HepG2 (cell line): Measurements from ENCODE around the gene PLEKHG4. TPM values are rescaled to one million over a fixed set of nuclear protein-coding genes. Genes with fewer than 3 reads are reported as not detected.

Experiments used
- ATAC-seq: fragments of 200-7000 bp; cut with Tn5 transposase; 3 replicates; pipeline ENCODE4 v1.9.1; 2020; ENCODE audit warnings: mild to moderate bottlenecking, moderate library complexity
- BruUV-seq: library from RNA; stranded (reverse); fragments of 400-500 nt; replicated peaks from 2 replicates; lab custom pipeline; 2021; lab: Mats Ljungman, UMichigan
- CTCF ChIA-PET: fragments of 300-600 bp; formaldehyde crosslinking; extraction: SDS; loops from one replicate; lab custom pipeline; 2021; ENCODE audit warnings: low total read pairs, inconsistent platforms, low intra/inter-chr PET ratio; lab: Yijun Ruan, JAX
- POLR2A ChIA-PET: fragments of 350-600 bp; sonication (Branson Sonifier 250); formaldehyde crosslinking; loops from one replicate; lab custom pipeline; 2020; ENCODE audit warnings: antibody characterized with exemption, inconsistent platforms; lab: Yijun Ruan, JAX
- DNase-seq: peaks from one replicate; pipeline ENCODE4 v3.0.0-alpha.2; 2015; ENCODE audit warnings: low spot score
- FAIRE-seq: peaks from 3 replicates; lab custom pipeline; 2011; peaks lifted over from hg19 to GRCh38; lab: Jason Lieb, UNC
- H2AFZ ChIP-seq: one replicate; pipeline ENCODE4 v1.6.1; 2011; ENCODE audit warnings: low read length, inconsistent platforms
- H3K27ac ChIP-seq: fragments of 300-600 bp; 3 replicates; pipeline ENCODE4 v1.8.0; 2011; ENCODE audit warnings: mixed run types, mild to moderate bottlenecking, mixed read lengths, low read length, inconsistent platforms; ENCODE audit not compliant: insufficient read depth; ENCODE audit errors: extremely low read length
- H3K27me3 ChIP-seq, 2 experiments: fragments of 200-600 bp in 1 of 2; 2 replicates in 1 of 2; 3 replicates in 1 of 2; pipeline versions ENCODE4 v1.6.0 to v1.8.0; 2011; ENCODE audit warnings: low read length in 2 of 2, mild to moderate bottlenecking in 2 of 2, moderate library complexity in 2 of 2, inconsistent platforms in 1 of 2; ENCODE audit not compliant: insufficient read depth in 2 of 2, control insufficient read depth in 1 of 2
- H3K36me3 ChIP-seq, 2 experiments: fragments of 200-600 bp in 1 of 2; replicated peaks in 1 of 2; 2 replicates in 1 of 2; 3 replicates in 1 of 2; pipeline versions ENCODE4 v1.5.1 to v1.8.0; 2011; ENCODE audit warnings: low read length in 2 of 2, inconsistent platforms in 1 of 2; ENCODE audit not compliant: insufficient read depth in 2 of 2, control insufficient read depth in 1 of 2
- H3K4me1 ChIP-seq: 2 replicates; pipeline ENCODE4 v1.5.1; 2012; ENCODE audit warnings: low read length, inconsistent platforms; ENCODE audit not compliant: insufficient read depth
- H3K4me2 ChIP-seq: 2 replicates; pipeline ENCODE4 v1.6.0; 2011; ENCODE audit warnings: low read depth, low read length, inconsistent platforms
- H3K4me3 ChIP-seq, 3 experiments: fragments of 200-600 bp in 1 of 3; sonication (generic), shearing (Covaris generic) in 1 of 3; replicated peaks in 1 of 3; 2 replicates each; pipeline ENCODE4 v1.5.1; 2011 to 2016; ENCODE audit warnings: low read length in 3 of 3, inconsistent platforms in 2 of 3, low read depth in 2 of 3, mild to moderate bottlenecking in 2 of 3, control low read depth in 1 of 3, mixed read lengths in 1 of 3; ENCODE audit not compliant: insufficient read depth in 1 of 3
- H3K79me2 ChIP-seq: one replicate; pipeline ENCODE4 v1.6.1; 2011; ENCODE audit warnings: low read length, inconsistent platforms; ENCODE audit not compliant: insufficient read depth
- H3K9ac ChIP-seq: 2 replicates; pipeline ENCODE4 v1.6.0; 2011; ENCODE audit warnings: mild to moderate bottlenecking, low read depth, low read length, inconsistent platforms; ENCODE audit not compliant: insufficient read depth
- H3K9me3 ChIP-seq: 2 replicates; pipeline ENCODE4 v1.5.1; 2012; ENCODE audit warnings: mild to moderate bottlenecking, low read length
- H4K20me1 ChIP-seq: 2 replicates; pipeline ENCODE4 v1.6.0; 2011; ENCODE audit warnings: inconsistent platforms, mild to moderate bottlenecking, low read length, moderate library complexity; ENCODE audit not compliant: insufficient read depth
- ATF6 ChIP-seq: sonication (generic); formaldehyde crosslinking; conservative IDR thresholded peaks from 2 replicates; pipeline ENCODE4 v1.4.0; 2020; ENCODE audit warnings: missing genetic modification reagents
- CENPX ChIP-seq: sonication (generic); formaldehyde crosslinking; IDR thresholded peaks from 2 replicates; pipeline ENCODE4 v1.9.0; 2021; ENCODE audit warnings: mild to moderate bottlenecking, missing genetic modification reagents, moderate library complexity
- CHCHD3 ChIP-seq: sonication (generic); formaldehyde crosslinking; IDR thresholded peaks from 2 replicates; pipeline ENCODE4 v1.8.0; 2022; ENCODE audit warnings: mild to moderate bottlenecking, missing genetic modification reagents, moderate library complexity
- ELF4 ChIP-seq: sonication (generic); formaldehyde crosslinking; IDR thresholded peaks from 2 replicates; pipeline ENCODE4 v1.5.0; 2020; ENCODE audit warnings: missing genetic modification reagents, mild to moderate bottlenecking, moderate library complexity, borderline replicate concordance
- IRF2 ChIP-seq: IDR thresholded peaks from 2 replicates; pipeline ENCODE4 v1.6.1; 2018; ENCODE audit warnings: missing genetic modification reagents, missing compliant biosample characterization
- KLF9 ChIP-seq: IDR thresholded peaks from 2 replicates; pipeline ENCODE4 v1.6.1; 2016; ENCODE audit warnings: low read depth
- LBX2 ChIP-seq: sonication (generic); formaldehyde crosslinking; IDR thresholded peaks from 2 replicates; pipeline ENCODE4 v1.5.0; 2020; ENCODE audit warnings: missing genetic modification reagents, mild to moderate bottlenecking, borderline replicate concordance
- NFKB2 ChIP-seq: sonication (generic); formaldehyde crosslinking; IDR thresholded peaks from 2 replicates; pipeline ENCODE4 v1.4.0; 2020; ENCODE audit warnings: missing genetic modification reagents, borderline replicate concordance
- NR2F2 ChIP-seq: IDR thresholded peaks from 2 replicates; pipeline ENCODE4 v1.6.1; 2012; ENCODE audit warnings: low read depth, inconsistent platforms, borderline replicate concordance
- PCBP1 ChIP-seq: fragments of 200-400 bp; formaldehyde crosslinking; IDR thresholded peaks from 2 replicates; pipeline ENCODE4 v1.6.1; 2017; ENCODE audit warnings: mild to moderate bottlenecking, low read depth, low read length, borderline replicate concordance
- SIX4 ChIP-seq: sonication (generic); formaldehyde crosslinking; IDR thresholded peaks from 2 replicates; pipeline ENCODE4 v1.4.0; 2020; ENCODE audit warnings: missing genetic modification reagents
- TBX2 ChIP-seq: sonication (generic); formaldehyde crosslinking; IDR thresholded peaks from 2 replicates; pipeline ENCODE4 v1.5.0; 2020; ENCODE audit warnings: missing genetic modification reagents, mild to moderate bottlenecking, borderline replicate concordance
- TIGD3 ChIP-seq: sonication (generic); formaldehyde crosslinking; IDR thresholded peaks from 2 replicates; pipeline ENCODE4 v1.5.1; 2020; ENCODE audit warnings: mild to moderate bottlenecking, missing genetic modification reagents, borderline replicate concordance
- ZBTB4 ChIP-seq: sonication (generic); formaldehyde crosslinking; IDR thresholded peaks from 2 replicates; pipeline ENCODE4 v1.4.0; 2020; ENCODE audit warnings: missing genetic modification reagents, mild to moderate bottlenecking, borderline replicate concordance
- ZNF256 ChIP-seq: sonication (generic); formaldehyde crosslinking; conservative IDR thresholded peaks from 2 replicates; pipeline ENCODE4 v1.4.0; 2020; ENCODE audit warnings: missing genetic modification reagents
- ZNF747 ChIP-seq: sonication (generic); formaldehyde crosslinking; IDR thresholded peaks from 2 replicates; pipeline ENCODE4 v1.8.1; 2023; ENCODE audit warnings: missing genetic modification reagents, mild to moderate bottlenecking, borderline replicate concordance
- ZNF781 ChIP-seq: sonication (generic); formaldehyde crosslinking; IDR thresholded peaks from 2 replicates; pipeline ENCODE4 v1.5.1; 2020; ENCODE audit warnings: borderline replicate concordance, mild to moderate bottlenecking, missing genetic modification reagents; ENCODE audit errors: not compliant biosample characterization
- ZSCAN31 ChIP-seq: sonication (generic); formaldehyde crosslinking; IDR thresholded peaks from 2 replicates; pipeline ENCODE4 v1.5.0; 2020; ENCODE audit warnings: low read depth, mild to moderate bottlenecking, missing genetic modification reagents
- WGBS: methylation state at CpG from one replicate; pipeline ENCODE4 v1.1.6; 2017; ENCODE audit warnings: low lambda C conversion rate; 5-methylcytosine and 5-hydroxymethylcytosine counted together
- in situ Hi-C: cut with HindIII; loops from 2 replicates; pipeline ENCODE4 v1.10.0; 2017; ENCODE audit warnings: low pct_unique_long_range_greater_than_20kb; ENCODE audit not compliant: extremely low pct_ligation_motif_present
- intact Hi-C: fragments of 100-400 bp; cut with micrococcal nuclease; formaldehyde crosslinking; loops from one replicate; pipeline ENCODE4 v1.10.0; 2022; ENCODE audit not compliant: unreplicated experiment
- polyA plus RNA-seq, 8 experiments: library from polyadenylated mRNA; depleted of rRNA in 3 of 8; stranded (reverse) in 7 of 8; unstranded in 1 of 8; fragments of >200 nt; fragmentation: Illumina TruSeq in 4 of 8; extraction: Trizol in 4 of 8; gene quantifications; 2 replicates each; pipeline versions ENCODE4 v1.2.1 to v1.2.3, GENCODE V29; 2011 to 2016; ENCODE audit warnings: low read depth in 4 of 8, missing spikeins in 1 of 8, mixed read lengths in 1 of 8; ENCODE audit not compliant: insufficient read depth in 1 of 8
- total RNA-seq, 5 experiments: library from RNA; depleted of rRNA; stranded (reverse); fragments of >200 nt; fragmentation: Illumina TruSeq; extraction: Trizol; gene quantifications; 2 replicates each; pipeline ENCODE4 v1.2.3, GENCODE V29; 2016; ENCODE audit warnings: low read depth in 1 of 5

Gene PLEKHG4
- total and polyA plus RNA-seq, 2 of the 13 experiments (the other 11 are each of a cell fraction or from before 2014, with no cell fraction given): 7.1 to 13.6 TPM

GRCh38 chr16:67326115-67326471 lies 46.8 kb downstream of the PLEKHG4 start:
- intact Hi-C loops (loop anchor here (2.0 kb wide), 2 partner anchors 67 to 91 kb away; partner anchors contain the start of genes TPPP3 and ZDHHC1), in situ Hi-C loops (no loop called here)
- no peak for ATAC-seq
- Histone ChIP-seq H3K4me2 (peak overlapping the region; percentile 96), H3K9me3 (no peaks in the 10 kb centered on the region), H2AFZ (no peak overlapping the region), H3K79me2 (no peaks in the 10 kb centered on the region), H3K4me3 (peak overlapping the region; percentile 53 to 73 (median 59)), H3K9ac (peak overlapping the region; percentile 49), H4K20me1 (no peaks in the 10 kb centered on the region), H3K36me3 (no peaks in the 10 kb centered on the region), H3K27ac (no peak overlapping the region), H3K4me1 (peaks cover 23% of the 10 kb centered on the region), H3K27me3 (peaks cover 0 to 4% of the 10 kb centered on the region in 2 experiments; a peak in 4 of 5 replicates)
- POLR2A ChIA-PET: interaction anchor here (0.9 to 1.2 kb wide), 3 partner anchors 45 to 155 kb away, joined by 3 read pairs; partner anchors contain the start of genes ATP6V0D1 and HSD11B2
- FAIRE-seq: no peak
- CTCF ChIA-PET: interaction anchor here (1.1 to 2.8 kb wide), 4 partner anchors 38 to 140 kb away, joined by 3 to 13 read pairs (median 8); partner anchors contain the start of gene TPPP3
- no TSS peak for BruUV-seq
- no peak for DNase-seq
- 28% methylated on average over 11 of the region's 11 CpGs for WGBS
- TF ChIP-seq ZNF781 (CRISPR knock-in tag) (no peak), KLF9 (CRISPR knock-in tag) (no peak), TIGD3 (CRISPR knock-in tag) (no peak), NFKB2 (no peak), ZSCAN31 (CRISPR knock-in tag) (no peak), CENPX (CRISPR knock-in tag) (no peak), ELF4 (CRISPR knock-in tag) (0 out of 2 replicates have a peak, but pooled peaks have one; percentile 34), ZBTB4 (CRISPR knock-in tag) (no peak), ZNF256 (CRISPR knock-in tag) (no peak), LBX2 (CRISPR knock-in tag) (no peak), ZNF747 (0 out of 2 replicates have a peak, but pooled peaks have one; percentile 39), TBX2 (peak; percentile 24; the same call in 1 of the 2 replicates), CHCHD3 (CRISPR knock-in tag) (no peak), PCBP1 (no peak), NR2F2 (no peak), SIX4 (CRISPR knock-in tag) (no peak), IRF2 (CRISPR knock-in tag) (no peak), ATF6 (CRISPR knock-in tag) (no peak)
